H9 (cell line): ENCODE data around the gene MN1. TPM values are rescaled to one million over a fixed set of nuclear protein-coding genes. Genes with fewer than 3 reads are reported as not detected.

ENCODE experiments used
- DNase-seq: peaks from one replicate; pipeline ENCODE4 v3.0.0-alpha.2; 2017
- H2AFZ ChIP-seq: one replicate; pipeline ENCODE4 v1.6.1; 2013; ENCODE audit warnings: mild to moderate bottlenecking, low read length, control low read depth, moderate library complexity
- H2AK5ac ChIP-seq: 2 replicates; pipeline ENCODE4 v1.6.1; 2013; ENCODE audit warnings: low read length, control low read depth, mixed read lengths; ENCODE audit not compliant: insufficient read length
- H2BK120ac ChIP-seq: one replicate; pipeline ENCODE4 v1.6.1; 2013; ENCODE audit warnings: low read depth, mild to moderate bottlenecking, low read length, control low read depth, inconsistent platforms; ENCODE audit not compliant: poor library complexity, severe bottlenecking
- H2BK12ac ChIP-seq: 2 replicates; pipeline ENCODE4 v1.6.1; 2013; ENCODE audit warnings: low read length, control low read depth, mixed read lengths, low read depth; ENCODE audit not compliant: insufficient read length
- H2BK15ac ChIP-seq: 2 replicates; pipeline ENCODE4 v1.6.1; 2013; ENCODE audit warnings: low read depth, low read length, control low read depth
- H2BK20ac ChIP-seq: one replicate; pipeline ENCODE4 v1.6.1; 2013; ENCODE audit warnings: low read depth, mild to moderate bottlenecking, low read length, control low read depth, inconsistent platforms; ENCODE audit not compliant: poor library complexity, severe bottlenecking
- H2BK5ac ChIP-seq: 2 replicates; pipeline ENCODE4 v1.6.1; 2013; ENCODE audit warnings: low read length, control low read depth, mixed read lengths; ENCODE audit not compliant: insufficient read length
- H3K14ac ChIP-seq: 2 replicates; pipeline ENCODE4 v1.6.1; 2013; ENCODE audit warnings: low read length, control low read depth; ENCODE audit not compliant: insufficient read depth
- H3K18ac ChIP-seq: 2 replicates; pipeline ENCODE4 v1.6.1; 2013; ENCODE audit warnings: low read depth, mild to moderate bottlenecking, mixed read lengths, low read length, control low read depth; ENCODE audit not compliant: insufficient read length
- H3K23ac ChIP-seq: 2 replicates; pipeline ENCODE4 v1.6.1; 2013; ENCODE audit warnings: low read length, control low read depth, mixed read lengths, low read depth; ENCODE audit not compliant: insufficient read length
- H3K23me2 ChIP-seq: 2 replicates; pipeline ENCODE4 v1.6.1; 2013; ENCODE audit warnings: low read depth, mild to moderate bottlenecking, mixed read lengths, low read length, control low read depth; ENCODE audit not compliant: insufficient read length, poor library complexity, severe bottlenecking
- H3K27ac ChIP-seq: 2 replicates; pipeline ENCODE4 v1.5.1; 2013; ENCODE audit warnings: low read length, control low read depth, mixed read lengths, low read depth; ENCODE audit not compliant: insufficient read length
- H3K27me3 ChIP-seq: 2 replicates; pipeline ENCODE4 v1.6.1; 2013; ENCODE audit warnings: low read length, control low read depth, inconsistent platforms; ENCODE audit not compliant: insufficient read depth
- H3K4ac ChIP-seq: 2 replicates; pipeline ENCODE4 v1.6.1; 2013; ENCODE audit warnings: low read depth, mild to moderate bottlenecking, control low read depth, inconsistent platforms, low read length, moderate library complexity
- H3K4me1 ChIP-seq: 2 replicates; pipeline ENCODE4 v1.6.1; 2013; ENCODE audit warnings: low read length, control low read depth, inconsistent platforms; ENCODE audit not compliant: insufficient read depth
- H3K4me2 ChIP-seq: 2 replicates; pipeline ENCODE4 v1.6.1; 2013; ENCODE audit warnings: low read length, control low read depth, mixed read lengths; ENCODE audit not compliant: insufficient read length, insufficient read depth
- H3K56ac ChIP-seq: 2 replicates; pipeline ENCODE4 v1.6.1; 2013; ENCODE audit warnings: low read depth, mild to moderate bottlenecking, mixed read lengths, low read length, control low read depth; ENCODE audit not compliant: insufficient read length
- H3K79me1 ChIP-seq: 2 replicates; pipeline ENCODE4 v1.6.1; 2013; ENCODE audit warnings: low read depth, mild to moderate bottlenecking, moderate library complexity, low read length, control low read depth, inconsistent platforms; ENCODE audit not compliant: insufficient read depth, poor library complexity, severe bottlenecking
- H3K79me2 ChIP-seq: 2 replicates; pipeline ENCODE4 v1.6.1; 2013; ENCODE audit warnings: low read length, control low read depth, inconsistent platforms; ENCODE audit not compliant: insufficient read depth
- H3K9ac ChIP-seq: 2 replicates; pipeline ENCODE4 v1.6.1; 2013; ENCODE audit warnings: low read length, control low read depth, mixed read lengths; ENCODE audit not compliant: insufficient read length; ENCODE audit errors: extremely low read depth
- H3K9me3 ChIP-seq: one replicate; pipeline ENCODE4 v1.6.1; 2013; ENCODE audit warnings: low read depth, low read length, inconsistent platforms; ENCODE audit not compliant: control insufficient read depth
- H3T11ph ChIP-seq: one replicate; pipeline ENCODE4 v1.6.1; 2013; ENCODE audit warnings: mild to moderate bottlenecking, low read length, control low read depth, inconsistent platforms
- H4K20me1 ChIP-seq: one replicate; pipeline ENCODE4 v1.6.1; 2013; ENCODE audit not compliant: control insufficient read depth, insufficient read length, insufficient read depth
- H4K5ac ChIP-seq: 2 replicates; pipeline ENCODE4 v1.6.1; 2013; ENCODE audit warnings: low read depth, mild to moderate bottlenecking, mixed read lengths, low read length, control low read depth; ENCODE audit not compliant: insufficient read length
- H4K8ac ChIP-seq: replicated peaks from 2 replicates; pipeline ENCODE4 v1.6.1; 2013; ENCODE audit warnings: low read length, control low read depth, mixed read lengths, low read depth; ENCODE audit not compliant: insufficient read length
- H4K91ac ChIP-seq: 2 replicates; pipeline ENCODE4 v1.6.1; 2013; ENCODE audit warnings: low read depth, mild to moderate bottlenecking, moderate library complexity, mixed read lengths, low read length, control low read depth; ENCODE audit not compliant: insufficient read length
- H3K27ac Mint-ChIP-seq, 3 experiments: 2 replicates in 2 of 3; 3 replicates in 1 of 3; pipeline ENCODE4 v1.8.0; 2020 to 2021; ENCODE audit warnings: mixed read lengths in 3 of 3, mild to moderate bottlenecking in 1 of 3, moderate library complexity in 1 of 3
- H3K27me3 Mint-ChIP-seq: 2 replicates; pipeline ENCODE4 v1.8.0; 2021; ENCODE audit warnings: low read depth, mild to moderate bottlenecking, moderate library complexity, mixed read lengths
- H3K36me3 Mint-ChIP-seq, 3 experiments: 2 replicates in 2 of 3; 3 replicates in 1 of 3; pipeline ENCODE4 v1.8.0; 2020 to 2021; ENCODE audit warnings: low read depth in 3 of 3, mixed read lengths in 3 of 3; ENCODE audit not compliant: insufficient read depth in 1 of 3
- H3K4me1 Mint-ChIP-seq, 2 experiments: 2 replicates each; pipeline ENCODE4 v1.8.0; 2020; ENCODE audit warnings: mixed read lengths in 2 of 2
- H3K4me3 Mint-ChIP-seq, 2 experiments: 2 replicates in 1 of 2; 3 replicates in 1 of 2; pipeline ENCODE4 v1.8.0; 2020 to 2021; ENCODE audit warnings: mild to moderate bottlenecking in 2 of 2, mixed read lengths in 2 of 2, moderate library complexity in 1 of 2
- H3K9me3 Mint-ChIP-seq, 2 experiments: 2 replicates in 1 of 2; 3 replicates in 1 of 2; pipeline ENCODE4 v1.8.0; 2020; ENCODE audit warnings: mild to moderate bottlenecking in 2 of 2, mixed read lengths in 2 of 2, moderate library complexity in 1 of 2
- CTCF ChIP-seq: fragments of 200-600 bp; sonication (generic); conservative IDR thresholded peaks from 3 replicates; pipeline ENCODE4 v1.8.0; 2021; ENCODE audit warnings: antibody characterized with exemption, mild to moderate bottlenecking
- WGBS: extraction: QIAGEN DNeasy Blood & Tissue Kit; methylation state at CpG from one replicate; pipeline ENCODE4 v1.1.7; 2013; ENCODE audit warnings: missing lambda C conversion rate, low lambda C conversion rate, mixed read lengths; ENCODE audit not compliant: insufficient read length; ENCODE audit errors: extremely low coverage; 5-methylcytosine and 5-hydroxymethylcytosine counted together
- total RNA-seq: library from RNA; stranded (reverse); gene quantifications from 2 replicates; pipeline ENCODE4 v1.2.1, GENCODE V29; 2021

Gene MN1
- total RNA-seq, 1 experiment from 2014 or later: 2.8 TPM

- no peak overlapping the region for H4K8ac ChIP-seq
- no peak overlapping the region for H2BK120ac ChIP-seq
- no peaks in the 10 kb centered on the region for H3K79me2 ChIP-seq
- H2BK12ac ChIP-seq: no peak overlapping the region
- DNase-seq: no peak
- H2AFZ ChIP-seq: no peak overlapping the region
- no peak overlapping the region for H2AK5ac ChIP-seq
- H3K14ac ChIP-seq: peak overlapping the region; percentile 24
- no peaks in the 10 kb centered on the region for H3K9me3 ChIP-seq
- H3K4me1 Mint-ChIP-seq: peaks cover 25 to 27% of the 10 kb centered on the region in 2 experiments
- WGBS: no CpG with 5 or more reads among the region's 10 CpGs
- no peak overlapping the region for H2BK15ac ChIP-seq
- no peak for TF ChIP-seq CTCF
- H3K9ac ChIP-seq: no peak overlapping the region
- no peaks in the 10 kb centered on the region for H3K79me1 ChIP-seq
- H3K56ac ChIP-seq: no peak overlapping the region
- H3K4ac ChIP-seq: no peak overlapping the region
- peaks cover 3% of the 10 kb centered on the region; the same call in 1 of the 2 replicates for H3K27me3 Mint-ChIP-seq
- H2BK20ac ChIP-seq: no peak overlapping the region
- H3K23me2 ChIP-seq: no peaks in the 10 kb centered on the region
- H4K5ac ChIP-seq: no peak overlapping the region
- no peak overlapping the region for H3K27ac ChIP-seq
- H4K91ac ChIP-seq: no peak overlapping the region
- no peak overlapping the region for H2BK5ac ChIP-seq
- peaks cover 12 to 16% of the 10 kb centered on the region in 2 experiments for H3K9me3 Mint-ChIP-seq
- H4K20me1 ChIP-seq: no peaks in the 10 kb centered on the region
- peak overlapping the region; percentile 48 to 86 (median 53); a peak in 5 of 7 replicates for H3K27ac Mint-ChIP-seq
- H3K4me1 ChIP-seq: peaks cover 3% of the 10 kb centered on the region; the same call in 1 of the 2 replicates
- peaks cover 6 to 17% (median 8%) of the 10 kb centered on the region in 3 experiments for H3K36me3 Mint-ChIP-seq
- no peak overlapping the region for H3T11ph ChIP-seq
- H3K4me2 ChIP-seq: no peak overlapping the region
- no peaks in the 10 kb centered on the region for H3K27me3 ChIP-seq
- H3K23ac ChIP-seq: no peak overlapping the region
- H3K4me3 Mint-ChIP-seq: no peak overlapping the region
- no peak overlapping the region for H3K18ac ChIP-seq
Measured at GRCh38 chr22:27836181-27836580, 34.6 kb upstream of the MN1 start.
